GM19025 (cell line): Measurements from ENCODE around the gene RIPPLY1.

Experiments
- ATAC-seq: cut with Tn5 transposase; IDR thresholded peaks from one replicate; pipeline ENCODE4 v1.9.1; 2021; ENCODE audit warnings: mild to moderate bottlenecking, low read depth, moderate library complexity; ENCODE audit not compliant: unreplicated experiment

Gene RIPPLY1

GRCh38 chrX:106903291-106903824, at the start of gene RIPPLY1:
TSS of gene RIPPLY1 (minus strand) at chrX:106903341. CDS start at chrX:106903287, 54 bp downstream.
- ATAC-seq = no peak

GRCh38 chrX:106952538-106952937, 49.4 kb upstream of the RIPPLY1 start:
- no peak for ATAC-seq

- no peak for ATAC-seq
Observed at GRCh38 chrX:106952089-106952488, 48.9 kb upstream of the RIPPLY1 start.

- ATAC-seq = no peak
Observed at GRCh38 chrX:106951230-106951629, 48.1 kb upstream of the RIPPLY1 start.

- no peak for ATAC-seq
Observed at GRCh38 chrX:106950381-106950780, 47.2 kb upstream of the RIPPLY1 start.

- ATAC-seq = no peak
Observed at GRCh38 chrX:106949366-106949765, 46.2 kb upstream of the RIPPLY1 start.

GRCh38 chrX:106948641-106949040, 45.5 kb upstream of the RIPPLY1 start:
- ATAC-seq = no peak

- no peak for ATAC-seq
Observed at GRCh38 chrX:106946464-106946863, 43.3 kb upstream of the RIPPLY1 start.

GRCh38 chrX:106940068-106940467, 36.9 kb upstream of the RIPPLY1 start:
- ATAC-seq = no peak

- no peak for ATAC-seq
Observed at GRCh38 chrX:106939566-106939965, 36.4 kb upstream of the RIPPLY1 start.

- ATAC-seq = no peak
Observed at GRCh38 chrX:106936246-106936645, 33.1 kb upstream of the RIPPLY1 start.

- no peak for ATAC-seq
Observed at GRCh38 chrX:106935175-106935574, 32.0 kb upstream of the RIPPLY1 start.

- no peak for ATAC-seq
Observed at GRCh38 chrX:106933538-106933961, 30.4 kb upstream of the RIPPLY1 start.

- no peak for ATAC-seq
Observed at GRCh38 chrX:106932960-106933537, 29.9 kb upstream of the RIPPLY1 start.

GRCh38 chrX:106932492-106932923, 29.4 kb upstream of the RIPPLY1 start:
- no peak for ATAC-seq

GRCh38 chrX:106931831-106932491, 28.8 kb upstream of the RIPPLY1 start:
- no peak for ATAC-seq

- no peak for ATAC-seq
Observed at GRCh38 chrX:106928227-106928626, 25.1 kb upstream of the RIPPLY1 start.

- ATAC-seq = no peak
Observed at GRCh38 chrX:106927700-106928099, 24.6 kb upstream of the RIPPLY1 start.

- no peak for ATAC-seq
Observed at GRCh38 chrX:106927023-106927422, 23.9 kb upstream of the RIPPLY1 start.

- no peak for ATAC-seq
Observed at GRCh38 chrX:106921637-106922036, 18.5 kb upstream of the RIPPLY1 start.

- no peak for ATAC-seq
Observed at GRCh38 chrX:106919932-106920452, 16.9 kb upstream of the RIPPLY1 start, which contains the start of gene CLDN2. TSS of gene CLDN2 (plus strand) at chrX:106920402. CDS start at chrX:106928229, 7,827 bp downstream.
